Measurements from ENCODE around the gene USP4.

- no peak for TF ChIP-seq CTCF (IDR thresholded peaks at IDR 0.05)
- no peak for TF ChIP-seq POLR2A (IDR thresholded peaks at IDR 0.05)
Observed at GRCh38 chr3:49244581-49245205, 95.2 kb downstream of the USP4 start.
